HCT116 (cell line): Measurements from ENCODE around the gene SULT1A2. TPM values are rescaled to one million over a fixed set of nuclear protein-coding genes. Genes with fewer than 3 reads are reported as not detected.
"Not testable (repeated sequence)": the region's sequence is repeated elsewhere in the genome, so short reads cannot be mapped to it uniquely, and the experiment has no call there.

ENCODE experiments used
- ATAC-seq: fragments of 200-7000 bp; cut with Tn5 transposase; 2 replicates; pipeline ENCODE4 v1.9.1; 2020; ENCODE audit warnings: mild to moderate bottlenecking, moderate library complexity
- BruUV-seq: library from RNA; stranded (reverse); fragments of 400-500 nt; replicated peaks from 2 replicates; lab custom pipeline; 2021; lab: Mats Ljungman, UMichigan
- CTCF ChIA-PET: fragments of 300-600 bp; sonication (Branson Sonifier 250); formaldehyde crosslinking; loops from one replicate; lab custom pipeline; 2021; ENCODE audit warnings: antibody characterized with exemption; lab: Charles Lee
- POLR2A ChIA-PET: fragments of 300-600, 350-600 bp; sonication (Branson Sonifier 250); formaldehyde crosslinking; loops from one replicate; lab custom pipeline; 2021; ENCODE audit warnings: antibody characterized with exemption; lab: Charles Lee
- RAD21 ChIA-PET, 2 experiments: fragments of 300-600 bp; sonication (Branson Sonifier 250); formaldehyde crosslinking; loops; one replicate each; lab custom pipeline; 2023; ENCODE audit warnings: low total read pairs in 2 of 2; ENCODE audit not compliant: uncharacterized antibody in 2 of 2, unreplicated experiment in 2 of 2, low non-redundant PET in 1 of 2; lab: Charles Lee
- DNase-seq: peaks from one replicate; pipeline ENCODE4 v3.0.0-alpha.2; 2010; ENCODE audit warnings: low read depth, low spot score
- H2AFZ ChIP-seq: fragments of 200-600 bp; shearing (Covaris generic), sonication (generic); 2 replicates; pipeline ENCODE4 v1.6.1; 2017; ENCODE audit warnings: low read depth, mixed run types, mixed read lengths, antibody characterized with exemption, low read length; ENCODE audit not compliant: poor library complexity, severe bottlenecking
- H3K27ac ChIP-seq: 2 replicates; pipeline ENCODE4 v1.5.1; 2012; ENCODE audit warnings: low read depth, low read length
- H3K27me3 ChIP-seq: fragments of 200-600 bp; sonication (generic); 2 replicates; pipeline ENCODE4 v1.6.1; 2016; ENCODE audit warnings: mixed run types, low read length, mixed read lengths; ENCODE audit not compliant: insufficient read depth
- H3K36me3 ChIP-seq, 2 experiments: fragments of 200-500 bp in 1 of 2; fragments of 200-600 bp in 1 of 2; sonication (Bioruptor generic) in 1 of 2; sonication (generic) in 1 of 2; 2 replicates each; pipeline versions ENCODE4 v1.5.1 to v1.6.1; 2014 to 2016; ENCODE audit warnings: low read length in 2 of 2, inconsistent platforms in 1 of 2, mixed read lengths in 1 of 2, mixed run types in 1 of 2; ENCODE audit not compliant: insufficient read depth in 2 of 2, control insufficient read depth in 1 of 2
- H3K4me1 ChIP-seq, 2 experiments: fragments of 200-600 bp in 1 of 2; sonication (generic) in 1 of 2; 2 replicates each; pipeline versions ENCODE4 v1.5.1 to v1.6.1; 2012 to 2017; ENCODE audit warnings: low read length in 2 of 2, inconsistent platforms in 1 of 2, mild to moderate bottlenecking in 1 of 2, mixed read lengths in 1 of 2, mixed run types in 1 of 2, moderate library complexity in 1 of 2; ENCODE audit not compliant: insufficient read depth in 2 of 2, control insufficient read depth in 1 of 2
- H3K4me2 ChIP-seq: fragments of 200-600 bp; sonication (generic); 2 replicates; pipeline ENCODE4 v1.6.1; 2017; ENCODE audit warnings: mixed run types, low read length, mixed read lengths
- H3K4me3 ChIP-seq, 2 experiments: fragments of 200-600 bp in 1 of 2; sonication (generic) in 1 of 2; replicated peaks in 1 of 2; 2 replicates each; pipeline ENCODE4 v1.5.1; 2011 to 2016; ENCODE audit warnings: low read length in 2 of 2, control low read depth in 1 of 2, low read depth in 1 of 2, mild to moderate bottlenecking in 1 of 2, mixed read lengths in 1 of 2, mixed run types in 1 of 2
- H3K79me2 ChIP-seq: fragments of 200-600 bp; sonication (generic); 2 replicates; pipeline ENCODE4 v1.6.1; 2017; ENCODE audit warnings: mild to moderate bottlenecking, mixed run types, low read length, moderate library complexity, mixed read lengths; ENCODE audit not compliant: insufficient read depth
- H3K9ac ChIP-seq: fragments of 200-600 bp; sonication (generic); 2 replicates; pipeline ENCODE4 v1.6.1; 2016; ENCODE audit warnings: low read length, mixed read lengths
- H3K9me2 ChIP-seq: fragments of 200-600 bp; sonication (generic), shearing (Covaris generic); 2 replicates; pipeline ENCODE4 v1.6.1; 2017; ENCODE audit warnings: mixed run types, mild to moderate bottlenecking, moderate library complexity; ENCODE audit not compliant: insufficient read depth
- H3K9me3 ChIP-seq, 2 experiments: fragments of 200-500 bp in 1 of 2; fragments of 200-600 bp in 1 of 2; sonication (Bioruptor generic) in 1 of 2; sonication (generic) in 1 of 2; 2 replicates each; pipeline ENCODE4 v1.6.1; 2014 to 2017; ENCODE audit warnings: low read length in 2 of 2, mixed read lengths in 2 of 2, inconsistent platforms in 1 of 2, low read depth in 1 of 2, mild to moderate bottlenecking in 1 of 2, mixed run types in 1 of 2, moderate library complexity in 1 of 2; ENCODE audit not compliant: control insufficient read depth in 1 of 2, insufficient read depth in 1 of 2
- H4K20me1 ChIP-seq: fragments of 200-600 bp; sonication (generic), shearing (Covaris generic); 2 replicates; pipeline ENCODE4 v1.6.1; 2017; ENCODE audit warnings: mixed run types, mild to moderate bottlenecking, moderate library complexity; ENCODE audit not compliant: insufficient read depth
- intact Hi-C: fragments of 100-400 bp; cut with micrococcal nuclease; formaldehyde crosslinking; loops from 2 replicates; pipeline ENCODE4 v1.10.0; 2022
- total RNA-seq: library from RNA; stranded (reverse); gene quantifications from one replicate; pipeline ENCODE4 v1.2.1, GENCODE V29; 2021; ENCODE audit not compliant: unreplicated experiment

The SULT1A2 gene
- total RNA-seq, 1 experiment from 2014 or later = 1.9 TPM

GRCh38 chr16:28602062-28602461 is 5.2 kb upstream of the SULT1A2 start:
- H3K79me2 ChIP-seq, RAD21 ChIA-PET, H2AFZ ChIP-seq, H3K27ac ChIP-seq, H4K20me1 ChIP-seq, H3K9me2 ChIP-seq, ATAC-seq, H3K4me2 ChIP-seq, H3K4me3 ChIP-seq, H3K9ac ChIP-seq, H3K27me3 ChIP-seq, H3K9me3 ChIP-seq, POLR2A ChIA-PET, intact Hi-C loops, DNase-seq, CTCF ChIA-PET, BruUV-seq, H3K36me3 ChIP-seq: not testable (repeated sequence)
- peaks cover 11 to 12% of the 10 kb centered on the region in 2 experiments; a peak in 3 of 4 replicates for H3K4me1 ChIP-seq

GRCh38 chr16:28601589-28601988 is 4.7 kb upstream of the SULT1A2 start:
- H3K27me3 ChIP-seq, H4K20me1 ChIP-seq, H3K9ac ChIP-seq, RAD21 ChIA-PET, CTCF ChIA-PET, DNase-seq, H3K4me3 ChIP-seq, intact Hi-C loops, H3K9me2 ChIP-seq, POLR2A ChIA-PET, H3K9me3 ChIP-seq, ATAC-seq, H3K27ac ChIP-seq, H3K36me3 ChIP-seq, H3K4me2 ChIP-seq, H2AFZ ChIP-seq, BruUV-seq, H3K79me2 ChIP-seq: not testable (repeated sequence)
- peaks cover 16 to 17% of the 10 kb centered on the region in 2 experiments for H3K4me1 ChIP-seq

GRCh38 chr16:28600965-28601364 is 4.1 kb upstream of the SULT1A2 start:
- H3K4me3 ChIP-seq, H3K79me2 ChIP-seq, H2AFZ ChIP-seq, DNase-seq, H3K27me3 ChIP-seq, ATAC-seq, CTCF ChIA-PET, H3K9me3 ChIP-seq, BruUV-seq, RAD21 ChIA-PET, H3K9me2 ChIP-seq, intact Hi-C loops, H3K27ac ChIP-seq, H4K20me1 ChIP-seq, H3K9ac ChIP-seq, POLR2A ChIA-PET, H3K36me3 ChIP-seq, H3K4me2 ChIP-seq: not testable (repeated sequence)
- H3K4me1 ChIP-seq = peaks cover 21 to 22% of the 10 kb centered on the region in 2 experiments

- H3K4me2 ChIP-seq, H2AFZ ChIP-seq, POLR2A ChIA-PET, H3K9me2 ChIP-seq, BruUV-seq, H3K27ac ChIP-seq, CTCF ChIA-PET, H3K36me3 ChIP-seq, H3K27me3 ChIP-seq, H4K20me1 ChIP-seq, RAD21 ChIA-PET, H3K9me3 ChIP-seq, DNase-seq, H3K4me3 ChIP-seq, intact Hi-C loops, H3K79me2 ChIP-seq, H3K9ac ChIP-seq: not testable (repeated sequence)
- H3K4me1 ChIP-seq = peaks cover 21 to 22% of the 10 kb centered on the region in 2 experiments
- ATAC-seq = peak; percentile 39
Observed at GRCh38 chr16:28599377-28600285, 2.8 kb upstream of the SULT1A2 start.
